Measurements from ENCODE around the gene EDN1.
"Not testable (repeated sequence)": the region's sequence is repeated elsewhere in the genome, so short reads cannot be mapped to it uniquely, and the experiment has no call there.

EDN1 gene

DNA sequence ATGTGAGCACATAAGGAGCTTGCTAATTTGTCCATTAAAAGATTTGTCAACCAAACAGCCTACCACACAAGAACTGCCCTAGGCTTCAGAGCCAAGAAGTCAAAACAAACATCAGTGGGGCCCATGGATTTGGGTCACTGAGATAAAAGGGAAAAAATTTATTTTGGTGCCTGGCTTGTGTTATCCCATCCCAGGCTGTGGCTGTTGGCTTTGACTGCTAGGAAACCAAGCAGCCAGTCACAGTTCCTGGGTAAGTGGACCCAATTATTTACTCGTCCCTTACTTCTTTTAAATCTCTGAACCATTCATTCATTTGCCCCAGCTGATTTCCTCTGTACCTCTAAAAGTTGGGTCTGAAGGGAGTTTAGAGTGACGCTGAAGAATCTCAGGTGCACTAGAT, 41.3 kb downstream of the EDN1 start:
- Histone ChIP-seq H2AFZ (ENCODE audit: low read length) (no peak overlapping the region), H3K23ac (ENCODE audit: low read depth, low read length, poor library complexity) (no peak overlapping the region), H3K14ac (ENCODE audit: low read length) (no peak overlapping the region), H3K4me2 (ENCODE audit: insufficient read depth, low read length, poor library complexity, severe bottlenecking) (no peak overlapping the region), H2BK5ac (ENCODE audit: low read length) (no peak overlapping the region), H3K36me3 (replicated peaks in 1 of 2; ENCODE audit: control insufficient read depth in 2 of 2, insufficient read depth in 2 of 2, low read length in 2 of 2) (no peaks in the 10 kb centered on the region), H3K27me3 (ENCODE audit: control insufficient read depth in 3 of 3, insufficient read depth in 3 of 3, low read depth in 1 of 3, low read length in 3 of 3) (no peaks in the 10 kb centered on the region), H4K91ac (ENCODE audit: low read depth, low read length, poor library complexity) (no peak overlapping the region), H3K79me1 (ENCODE audit: low read depth, low read length) (no peaks in the 10 kb centered on the region), H2AK5ac (ENCODE audit: low read depth, low read length) (no peak overlapping the region), H3K4me3 (ENCODE audit: low read length in 2 of 2) (no peak overlapping the region), H3K27ac (replicated peaks; ENCODE audit: low read length) (no peak overlapping the region), H2BK120ac (ENCODE audit: low read depth, low read length) (no peak overlapping the region), H2BK12ac (ENCODE audit: low read length) (no peak overlapping the region), H2BK15ac (ENCODE audit: low read length) (no peak overlapping the region), H3K9me3 (replicated peaks in 1 of 2; ENCODE audit: control insufficient read depth in 2 of 2, insufficient read depth in 1 of 2, low read depth in 1 of 2, low read length in 2 of 2) (no peaks in the 10 kb centered on the region), H3K18ac (ENCODE audit: low read length) (no peak overlapping the region), H3K4ac (ENCODE audit: low read length) (no peak overlapping the region), H4K8ac (ENCODE audit: low read depth, low read length) (no peak overlapping the region), H3K9ac (ENCODE audit: low read depth, low read length, poor library complexity) (no peak overlapping the region), H3K4me1 (ENCODE audit: control insufficient read depth in 2 of 2, insufficient read depth in 1 of 2, low read depth in 1 of 2, low read length in 2 of 2) (peaks cover 0 to 9% of the 10 kb centered on the region in 2 donors)
- no CpG with 5 or more reads among the region's 2 CpGs for WGBS, 2 donors (ENCODE audit: extremely low coverage in 2 of 2, insufficient read length in 2 of 2, insufficient replicate concordance in 1 of 2)
- DNase-seq (ENCODE audit: low spot score), result no peak

DNA sequence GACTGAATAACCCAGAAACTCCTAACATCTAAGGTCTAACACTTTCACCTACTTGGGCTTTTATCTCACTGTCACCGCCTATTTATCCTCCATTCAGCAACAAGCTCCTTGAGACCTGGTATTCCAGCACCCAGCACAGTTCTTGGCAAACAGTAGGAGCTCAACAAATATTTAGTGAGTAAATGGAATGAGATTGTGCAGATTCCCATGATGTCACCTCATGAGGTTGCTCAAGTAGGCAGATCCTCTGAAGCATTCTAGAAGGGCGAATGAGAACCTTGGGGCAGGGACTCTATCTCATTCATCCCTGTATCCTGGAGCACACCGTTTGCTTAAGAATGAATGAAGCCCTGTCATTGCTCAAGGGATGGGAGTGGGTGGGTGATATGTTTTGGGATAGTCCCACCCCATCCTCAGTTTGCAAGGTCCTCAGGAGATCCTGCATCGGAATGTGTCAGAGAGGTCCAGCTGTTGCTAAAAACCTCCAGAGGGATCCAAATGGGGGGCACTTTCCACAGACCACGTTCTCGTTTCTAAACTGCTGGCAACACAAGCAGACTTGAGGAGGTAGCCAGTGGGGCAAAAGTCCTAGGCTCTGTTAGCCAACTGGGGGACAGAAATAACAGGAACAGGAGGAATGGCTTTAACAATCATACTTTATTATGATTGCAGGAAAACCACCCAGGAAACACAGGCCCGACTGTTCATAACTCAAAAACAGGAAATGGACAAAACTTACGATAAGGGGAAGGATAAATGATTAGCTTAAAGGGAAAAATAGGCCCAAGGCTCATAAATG, 42.0 kb downstream of the EDN1 start:
- no peak overlapping the region for H2BK5ac ChIP-seq (ENCODE audit: low read length)
- H3K36me3 ChIP-seq (replicated peaks in 1 of 2; ENCODE audit: control insufficient read depth in 2 of 2, insufficient read depth in 2 of 2, low read length in 2 of 2), result no peaks in the 10 kb centered on the region
- H3K27me3 ChIP-seq (ENCODE audit: control insufficient read depth in 3 of 3, insufficient read depth in 3 of 3, low read depth in 1 of 3, low read length in 3 of 3), result no peaks in the 10 kb centered on the region
- H3K18ac ChIP-seq (ENCODE audit: low read length), result no peak overlapping the region
- H3K14ac ChIP-seq (ENCODE audit: low read length), result no peak overlapping the region
- H2BK12ac ChIP-seq (ENCODE audit: low read length), result no peak overlapping the region
- no peak overlapping the region for H2BK120ac ChIP-seq (ENCODE audit: low read depth, low read length)
- no peak overlapping the region for H3K9ac ChIP-seq (ENCODE audit: low read depth, low read length, poor library complexity)
- H3K79me1 ChIP-seq (ENCODE audit: low read depth, low read length), result no peaks in the 10 kb centered on the region
- H4K91ac ChIP-seq (ENCODE audit: low read depth, low read length, poor library complexity), result no peak overlapping the region
- no peak overlapping the region for H3K23ac ChIP-seq (ENCODE audit: low read depth, low read length, poor library complexity)
- no peak overlapping the region for H2AK5ac ChIP-seq (ENCODE audit: low read depth, low read length)
- no peak overlapping the region for H3K4me2 ChIP-seq (ENCODE audit: insufficient read depth, low read length, poor library complexity, severe bottlenecking)
- H3K4me3 ChIP-seq (ENCODE audit: low read length in 2 of 2), result no peak overlapping the region
- no peaks in the 10 kb centered on the region for H3K9me3 ChIP-seq (replicated peaks in 1 of 2; ENCODE audit: control insufficient read depth in 2 of 2, insufficient read depth in 1 of 2, low read depth in 1 of 2, low read length in 2 of 2)
- WGBS, 2 donors (ENCODE audit: extremely low coverage in 2 of 2, insufficient read length in 2 of 2, insufficient replicate concordance in 1 of 2), result no CpG with 5 or more reads among the region's 8 CpGs
- H4K8ac ChIP-seq (ENCODE audit: low read depth, low read length), result no peak overlapping the region
- no peak overlapping the region for H2AFZ ChIP-seq (ENCODE audit: low read length)
- no peak overlapping the region for H3K4ac ChIP-seq (ENCODE audit: low read length)
- H2BK15ac ChIP-seq (ENCODE audit: low read length), result no peak overlapping the region
- no peak overlapping the region for H3K27ac ChIP-seq (replicated peaks; ENCODE audit: low read length)
- DNase-seq (ENCODE audit: low spot score), result no peak
- peaks cover 0 to 9% of the 10 kb centered on the region in 2 donors for H3K4me1 ChIP-seq (ENCODE audit: control insufficient read depth in 2 of 2, insufficient read depth in 1 of 2, low read depth in 1 of 2, low read length in 2 of 2)

DNA sequence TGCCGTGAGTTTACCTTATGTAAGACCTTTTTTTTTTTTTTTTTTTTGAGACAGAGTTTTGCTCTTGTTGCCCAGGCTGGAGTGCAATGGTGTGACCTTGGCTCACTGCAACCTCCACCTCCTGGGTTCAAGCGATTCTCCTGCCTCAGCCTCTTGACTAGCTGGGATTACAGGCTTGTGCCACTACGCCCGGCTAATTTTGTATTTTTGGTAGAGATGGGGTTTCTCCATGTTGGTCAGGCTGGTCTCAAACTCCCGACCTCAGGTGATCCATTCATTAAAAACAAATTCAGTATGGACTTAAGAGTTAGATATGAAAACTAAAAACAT, 42.6 kb downstream of the EDN1 start:
- not testable (repeated sequence) for H3K14ac ChIP-seq (ENCODE audit: low read length); H3K79me1 ChIP-seq (ENCODE audit: low read depth, low read length); H3K9ac ChIP-seq (ENCODE audit: low read depth, low read length, poor library complexity); H2AFZ ChIP-seq (ENCODE audit: low read length); H4K8ac ChIP-seq (ENCODE audit: low read depth, low read length); H3K4me1 ChIP-seq (ENCODE audit: control insufficient read depth in 2 of 2, insufficient read depth in 1 of 2, low read depth in 1 of 2, low read length in 2 of 2); H3K4me2 ChIP-seq (ENCODE audit: insufficient read depth, low read length, poor library complexity, severe bottlenecking); H3K9me3 ChIP-seq (replicated peaks in 1 of 2; ENCODE audit: control insufficient read depth in 2 of 2, insufficient read depth in 1 of 2, low read depth in 1 of 2, low read length in 2 of 2); H2BK120ac ChIP-seq (ENCODE audit: low read depth, low read length); H3K4ac ChIP-seq (ENCODE audit: low read length); H3K36me3 ChIP-seq (replicated peaks in 1 of 2; ENCODE audit: control insufficient read depth in 2 of 2, insufficient read depth in 2 of 2, low read length in 2 of 2); H3K18ac ChIP-seq (ENCODE audit: low read length); H2BK15ac ChIP-seq (ENCODE audit: low read length); H2AK5ac ChIP-seq (ENCODE audit: low read depth, low read length); H3K4me3 ChIP-seq (ENCODE audit: low read length in 2 of 2); H4K91ac ChIP-seq (ENCODE audit: low read depth, low read length, poor library complexity); H3K27ac ChIP-seq (replicated peaks; ENCODE audit: low read length); DNase-seq (ENCODE audit: low spot score); H2BK12ac ChIP-seq (ENCODE audit: low read length); H2BK5ac ChIP-seq (ENCODE audit: low read length); H3K27me3 ChIP-seq (ENCODE audit: control insufficient read depth in 3 of 3, insufficient read depth in 3 of 3, low read depth in 1 of 3, low read length in 3 of 3); H3K23ac ChIP-seq (ENCODE audit: low read depth, low read length, poor library complexity)
- WGBS, 2 donors (ENCODE audit: extremely low coverage in 2 of 2, insufficient read length in 2 of 2, insufficient replicate concordance in 1 of 2), result no CpG with 5 or more reads among the region's 5 CpGs

DNA sequence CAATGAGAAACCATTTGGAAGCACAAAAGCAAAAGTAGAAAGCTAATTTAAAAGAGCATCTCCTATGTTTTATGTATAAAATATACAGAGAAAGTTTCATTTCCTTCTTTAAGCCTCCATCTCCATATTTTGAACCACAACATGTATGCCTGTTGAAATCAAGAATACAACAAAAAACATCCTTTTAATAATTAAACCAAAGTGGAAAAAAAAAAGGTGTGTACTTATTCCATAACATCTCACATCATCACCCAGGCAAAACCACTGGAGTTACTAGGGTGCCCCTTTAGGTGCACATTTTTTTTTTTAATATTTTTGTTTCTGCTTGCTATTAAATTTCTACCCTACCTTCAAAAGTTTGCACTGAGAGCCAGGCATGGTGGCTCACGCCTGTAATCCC, 43.0 kb downstream of the EDN1 start:
- Histone ChIP-seq H2BK120ac (ENCODE audit: low read depth, low read length) (no peak overlapping the region), H3K18ac (ENCODE audit: low read length) (no peak overlapping the region), H2AFZ (ENCODE audit: low read length) (no peak overlapping the region), H3K9me3 (replicated peaks in 1 of 2; ENCODE audit: control insufficient read depth in 2 of 2, insufficient read depth in 1 of 2, low read depth in 1 of 2, low read length in 2 of 2) (no peaks in the 10 kb centered on the region), H2BK12ac (ENCODE audit: low read length) (no peak overlapping the region), H3K23ac (ENCODE audit: low read depth, low read length, poor library complexity) (no peak overlapping the region), H3K9ac (ENCODE audit: low read depth, low read length, poor library complexity) (no peak overlapping the region), H3K4me2 (ENCODE audit: insufficient read depth, low read length, poor library complexity, severe bottlenecking) (no peak overlapping the region), H3K79me1 (ENCODE audit: low read depth, low read length) (no peaks in the 10 kb centered on the region), H3K4ac (ENCODE audit: low read length) (no peak overlapping the region), H2AK5ac (ENCODE audit: low read depth, low read length) (no peak overlapping the region), H2BK5ac (ENCODE audit: low read length) (no peak overlapping the region), H4K8ac (ENCODE audit: low read depth, low read length) (no peak overlapping the region), H3K27me3 (ENCODE audit: control insufficient read depth in 3 of 3, insufficient read depth in 3 of 3, low read depth in 1 of 3, low read length in 3 of 3) (no peaks in the 10 kb centered on the region), H3K36me3 (replicated peaks in 1 of 2; ENCODE audit: control insufficient read depth in 2 of 2, insufficient read depth in 2 of 2, low read length in 2 of 2) (no peaks in the 10 kb centered on the region), H3K14ac (ENCODE audit: low read length) (no peak overlapping the region), H3K27ac (replicated peaks; ENCODE audit: low read length) (no peak overlapping the region), H3K4me3 (ENCODE audit: low read length in 2 of 2) (no peak overlapping the region), H2BK15ac (ENCODE audit: low read length) (no peak overlapping the region), H4K91ac (ENCODE audit: low read depth, low read length, poor library complexity) (no peak overlapping the region), H3K4me1 (ENCODE audit: control insufficient read depth in 2 of 2, insufficient read depth in 1 of 2, low read depth in 1 of 2, low read length in 2 of 2) (peaks cover 0 to 9% of the 10 kb centered on the region in 2 donors)
- no peak for DNase-seq (ENCODE audit: low spot score)
- WGBS, 2 donors (ENCODE audit: extremely low coverage in 2 of 2, insufficient read length in 2 of 2, insufficient replicate concordance in 1 of 2), result no CpG with 5 or more reads among the region's 1 CpG

All from neuronal stem cell (in vitro differentiated cells).